Measurements from ENCODE around the gene FRMD5. TPM values are rescaled to one million over a fixed set of nuclear protein-coding genes. Genes with fewer than 3 reads are reported as not detected.

Gene FRMD5
- polyA plus RNA-seq, 1 donor (not counting 4 experiments of a cell fraction or from before 2014, with no cell fraction given), result 7.3 TPM

DNA sequence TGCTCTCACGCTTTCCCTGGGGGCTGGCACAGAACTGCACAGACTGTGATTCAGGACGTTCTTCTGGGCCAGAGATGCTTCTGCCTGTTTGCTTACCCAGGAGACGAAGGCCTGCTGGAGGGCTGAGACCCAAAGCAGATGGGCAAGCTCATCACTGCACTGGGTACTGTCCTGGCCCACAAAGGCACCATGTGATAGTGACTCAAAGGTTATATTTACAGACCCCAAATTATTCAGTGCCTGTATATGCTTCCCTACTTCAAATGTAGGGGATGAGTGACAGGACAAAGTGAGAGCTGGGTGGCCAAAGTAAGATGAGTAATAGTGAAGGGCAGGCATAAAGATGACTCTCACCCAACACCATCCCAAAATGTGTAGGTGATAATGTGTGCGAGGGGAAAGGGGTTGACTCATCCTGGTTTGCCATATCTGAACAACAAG is 240.9 kb downstream of the FRMD5 start:
- H3K27me3 ChIP-seq (ENCODE audit: control insufficient read depth, extremely low read depth, insufficient read depth, low read length), result no peaks in the 10 kb centered on the region
- no peak overlapping the region for H3K4me2 ChIP-seq (ENCODE audit: control insufficient read depth, extremely low read depth, insufficient read depth, low read depth, low read length)
- dilution Hi-C loops (cut with MboI; ENCODE audit: extremely low pct_ligation_motif_present, low sequenced_read_pairs), result no loop called here
- DNase-seq (ENCODE audit: low read depth, low spot score) (no peak), FAIRE-seq (peak; percentile 39)
- H3K9ac ChIP-seq (ENCODE audit: control insufficient read depth, extremely low read depth, insufficient read depth, low read length), result no peak overlapping the region
- no peak for TF ChIP-seq EZH2 (IDR thresholded peaks at IDR 0.05; ENCODE audit: low read length)
- TF ChIP-seq, protein P1, sequence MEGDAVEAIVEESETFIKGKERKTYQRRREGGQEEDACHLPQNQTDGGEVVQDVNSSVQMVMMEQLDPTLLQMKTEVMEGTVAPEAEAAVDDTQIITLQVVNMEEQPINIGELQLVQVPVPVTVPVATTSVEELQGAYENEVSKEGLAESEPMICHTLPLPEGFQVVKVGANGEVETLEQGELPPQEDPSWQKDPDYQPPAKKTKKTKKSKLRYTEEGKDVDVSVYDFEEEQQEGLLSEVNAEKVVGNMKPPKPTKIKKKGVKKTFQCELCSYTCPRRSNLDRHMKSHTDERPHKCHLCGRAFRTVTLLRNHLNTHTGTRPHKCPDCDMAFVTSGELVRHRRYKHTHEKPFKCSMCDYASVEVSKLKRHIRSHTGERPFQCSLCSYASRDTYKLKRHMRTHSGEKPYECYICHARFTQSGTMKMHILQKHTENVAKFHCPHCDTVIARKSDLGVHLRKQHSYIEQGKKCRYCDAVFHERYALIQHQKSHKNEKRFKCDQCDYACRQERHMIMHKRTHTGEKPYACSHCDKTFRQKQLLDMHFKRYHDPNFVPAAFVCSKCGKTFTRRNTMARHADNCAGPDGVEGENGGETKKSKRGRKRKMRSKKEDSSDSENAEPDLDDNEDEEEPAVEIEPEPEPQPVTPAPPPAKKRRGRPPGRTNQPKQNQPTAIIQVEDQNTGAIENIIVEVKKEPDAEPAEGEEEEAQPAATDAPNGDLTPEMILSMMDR (optimal IDR thresholded peaks at IDR 0.05 in 1 of 3, IDR thresholded peaks at IDR 0.05 in 1 of 3, conservative IDR thresholded peaks at IDR 0.05 in 1 of 3; ENCODE audit: extremely low read depth in 1 of 3, insufficient read depth in 2 of 3, low read length in 3 of 3), result no peak
- H3K4me3 ChIP-seq (ENCODE audit: control insufficient read depth in 2 of 3, extremely low read depth in 1 of 3, insufficient read depth in 2 of 3, low read depth in 1 of 3, low read length in 3 of 3), result no peak overlapping the region
- no peaks in the 10 kb centered on the region for H4K20me1 ChIP-seq (ENCODE audit: control insufficient read depth, extremely low read depth, insufficient read depth, low read length)
- H3K36me3 ChIP-seq (ENCODE audit: control insufficient read depth in 2 of 2, extremely low read depth in 1 of 2, insufficient read depth in 2 of 2, low read length in 2 of 2), result no peaks in the 10 kb centered on the region
- H3K27ac ChIP-seq (ENCODE audit: control insufficient read depth, insufficient read depth, low read length), result no peak overlapping the region
- H3K79me2 ChIP-seq (ENCODE audit: control insufficient read depth, insufficient read depth, low read length), result no peaks in the 10 kb centered on the region
- H3K4me1 ChIP-seq (ENCODE audit: control insufficient read depth, extremely low read depth, insufficient read depth, low read length), result peaks cover 6% of the 10 kb centered on the region
- no peaks in the 10 kb centered on the region for H3K9me3 ChIP-seq (ENCODE audit: control insufficient read depth, low read depth, low read length)
- no peak overlapping the region for H2AFZ ChIP-seq (ENCODE audit: control insufficient read depth, low read length)
- no peaks in the 10 kb centered on the region for H3K9me1 ChIP-seq (ENCODE audit: control insufficient read depth, extremely low read depth, insufficient read depth, low read length)

GRCh38 chr15:43953402-43953801 is 241.7 kb downstream of the FRMD5 start:
- FAIRE-seq (no peak), DNase-seq (ENCODE audit: low read depth, low spot score) (no peak)
- no peak overlapping the region for H3K4me3 ChIP-seq (ENCODE audit: control insufficient read depth in 2 of 3, extremely low read depth in 1 of 3, insufficient read depth in 2 of 3, low read depth in 1 of 3, low read length in 3 of 3)
- H2AFZ ChIP-seq (ENCODE audit: control insufficient read depth, low read length), result no peak overlapping the region
- H3K9me3 ChIP-seq (ENCODE audit: control insufficient read depth, low read depth, low read length), result no peaks in the 10 kb centered on the region
- no peaks in the 10 kb centered on the region for H3K4me1 ChIP-seq (ENCODE audit: control insufficient read depth, extremely low read depth, insufficient read depth, low read length)
- TF ChIP-seq, protein P1 (optimal IDR thresholded peaks at IDR 0.05 in 1 of 3, IDR thresholded peaks at IDR 0.05 in 1 of 3, conservative IDR thresholded peaks at IDR 0.05 in 1 of 3; ENCODE audit: extremely low read depth in 1 of 3, insufficient read depth in 2 of 3, low read length in 3 of 3), result no peak
- TF ChIP-seq EZH2 (IDR thresholded peaks at IDR 0.05; ENCODE audit: low read length), result no peak
- no peak overlapping the region for H3K27ac ChIP-seq (ENCODE audit: control insufficient read depth, insufficient read depth, low read length)
- dilution Hi-C loops (cut with MboI; ENCODE audit: extremely low pct_ligation_motif_present, low sequenced_read_pairs), result no loop called here
- no peaks in the 10 kb centered on the region for H3K36me3 ChIP-seq (ENCODE audit: control insufficient read depth in 2 of 2, extremely low read depth in 1 of 2, insufficient read depth in 2 of 2, low read length in 2 of 2)
- H3K9ac ChIP-seq (ENCODE audit: control insufficient read depth, extremely low read depth, insufficient read depth, low read length), result no peak overlapping the region
- H3K79me2 ChIP-seq (ENCODE audit: control insufficient read depth, insufficient read depth, low read length), result no peaks in the 10 kb centered on the region
- no peaks in the 10 kb centered on the region for H3K9me1 ChIP-seq (ENCODE audit: control insufficient read depth, extremely low read depth, insufficient read depth, low read length)
- H3K4me2 ChIP-seq (ENCODE audit: control insufficient read depth, extremely low read depth, insufficient read depth, low read depth, low read length), result no peak overlapping the region
- no peaks in the 10 kb centered on the region for H4K20me1 ChIP-seq (ENCODE audit: control insufficient read depth, extremely low read depth, insufficient read depth, low read length)
- no peaks in the 10 kb centered on the region for H3K27me3 ChIP-seq (ENCODE audit: control insufficient read depth, extremely low read depth, insufficient read depth, low read length)

All from keratinocyte (primary cell).